Tibial nerve (tissue), 4 donors: ENCODE data around the gene SIPA1L2. TPM values are rescaled to one million over a fixed set of nuclear protein-coding genes. Genes with fewer than 3 reads are reported as not detected.

Source experiments
- DNase-seq, 2 donors: peaks; one replicate each; pipeline ENCODE4 v3.0.0-alpha.2; 2019; ENCODE audit warnings: low spot score in 2 of 2
- H3K27ac ChIP-seq, 4 donors: fragments of 200-600 bp; sonication (generic) in 3 of 4; one replicate each; pipeline ENCODE4 v1.5.1; 2017 to 2019; ENCODE audit warnings: mild to moderate bottlenecking in 1 of 4
- H3K27me3 ChIP-seq, 2 donors: fragments of 200-600 bp; sonication (generic) in 1 of 2; one replicate each; pipeline versions ENCODE4 v1.5.1 to v1.6.0; 2017 to 2019
- H3K36me3 ChIP-seq, 3 donors: fragments of 200-600 bp; sonication (generic); one replicate each; pipeline ENCODE4 v1.5.1; 2018 to 2019
- H3K4me1 ChIP-seq, 4 donors: fragments of 200-600 bp; sonication (generic) in 3 of 4; one replicate each; pipeline ENCODE4 v1.5.1; 2017 to 2019
- H3K4me3 ChIP-seq, 4 donors: fragments of 200-600 bp; sonication (generic) in 3 of 4; one replicate each; pipeline ENCODE4 v1.5.1; 2017 to 2019; ENCODE audit warnings: mild to moderate bottlenecking in 1 of 4, moderate library complexity in 1 of 4
- H3K9me3 ChIP-seq, 4 donors: fragments of 200-600 bp; sonication (generic) in 3 of 4; one replicate each; pipeline ENCODE4 v1.5.1; 2017 to 2019
- EP300 ChIP-seq, 2 donors: sonication (generic); formaldehyde crosslinking; IDR thresholded peaks; one replicate each; pipeline ENCODE4 v1.6.1; 2017; ENCODE audit warnings: antibody characterized with exemption in 2 of 2, mild to moderate bottlenecking in 1 of 2
- POLR2A ChIP-seq, 2 donors: fragments of 450-650 bp; IDR thresholded peaks; one replicate each; pipeline ENCODE4 v1.6.1; 2017; ENCODE audit warnings: antibody characterized with exemption in 2 of 2, mild to moderate bottlenecking in 2 of 2, moderate library complexity in 2 of 2
- WGBS, 2 donors: methylation state at CpG; one replicate each; pipeline ENCODE4 v1.1.5; 2018; 5-methylcytosine and 5-hydroxymethylcytosine counted together
- total RNA-seq, 4 donors: library from RNA; depleted of rRNA; stranded (reverse); fragments of >200 nt; gene quantifications; one replicate each; pipeline ENCODE4 v1.1.0, GENCODE V29; 2016
- TF ChIP-seq, protein P1 (sequence below), 5 experiments: fragments of 200-600 bp in 3 of 5; fragments of 450-650 bp in 2 of 5; sonication (generic) in 3 of 5; IDR thresholded peaks; one replicate each; pipeline ENCODE4 v1.5.1; 2016 to 2019; ENCODE audit warnings: antibody characterized with exemption in 5 of 5, mild to moderate bottlenecking in 3 of 5, moderate library complexity in 2 of 5

SIPA1L2 gene
- total RNA-seq, 4 donors from 2014 or later, result 29.8 to 56.4 (median 40.7) TPM

DNA sequence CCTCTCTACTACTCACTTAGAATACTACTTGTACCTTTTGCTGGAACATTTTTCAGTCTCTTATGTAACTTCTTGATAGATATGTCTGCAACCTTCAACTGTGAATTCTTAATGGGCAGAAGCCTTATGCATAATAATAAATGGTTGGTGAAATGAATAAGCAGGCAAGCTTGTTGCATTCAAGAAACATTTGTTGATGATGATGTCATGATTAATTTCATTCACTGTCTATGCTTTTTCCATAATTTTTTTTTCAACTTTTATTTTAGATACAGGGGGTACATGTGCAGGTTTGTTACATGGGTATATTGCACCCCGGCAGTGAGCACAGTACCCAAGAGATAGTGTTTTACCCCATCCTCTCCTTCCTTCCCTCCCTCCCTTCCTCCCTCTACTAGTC is 48.0 kb downstream of the SIPA1L2 start:
- 93 to 98% methylated on average over 1 of the region's 1 CpG for WGBS, 2 donors
- Histone ChIP-seq H3K4me1 (peaks cover 0 to 63% (median 15%) of the 10 kb centered on the region in 4 donors), H3K9me3 (no peaks in the 10 kb centered on the region), H3K4me3 (no peak overlapping the region), H3K27ac (peak overlapping the region in 2 of 4 donors; percentile 26 to 29), H3K36me3 (no peaks in the 10 kb centered on the region), H3K27me3 (no peaks in the 10 kb centered on the region)
- no peak for DNase-seq
- no peak for TF ChIP-seq EP300 (IDR thresholded peaks at IDR 0.05)
- TF ChIP-seq, protein P1, sequence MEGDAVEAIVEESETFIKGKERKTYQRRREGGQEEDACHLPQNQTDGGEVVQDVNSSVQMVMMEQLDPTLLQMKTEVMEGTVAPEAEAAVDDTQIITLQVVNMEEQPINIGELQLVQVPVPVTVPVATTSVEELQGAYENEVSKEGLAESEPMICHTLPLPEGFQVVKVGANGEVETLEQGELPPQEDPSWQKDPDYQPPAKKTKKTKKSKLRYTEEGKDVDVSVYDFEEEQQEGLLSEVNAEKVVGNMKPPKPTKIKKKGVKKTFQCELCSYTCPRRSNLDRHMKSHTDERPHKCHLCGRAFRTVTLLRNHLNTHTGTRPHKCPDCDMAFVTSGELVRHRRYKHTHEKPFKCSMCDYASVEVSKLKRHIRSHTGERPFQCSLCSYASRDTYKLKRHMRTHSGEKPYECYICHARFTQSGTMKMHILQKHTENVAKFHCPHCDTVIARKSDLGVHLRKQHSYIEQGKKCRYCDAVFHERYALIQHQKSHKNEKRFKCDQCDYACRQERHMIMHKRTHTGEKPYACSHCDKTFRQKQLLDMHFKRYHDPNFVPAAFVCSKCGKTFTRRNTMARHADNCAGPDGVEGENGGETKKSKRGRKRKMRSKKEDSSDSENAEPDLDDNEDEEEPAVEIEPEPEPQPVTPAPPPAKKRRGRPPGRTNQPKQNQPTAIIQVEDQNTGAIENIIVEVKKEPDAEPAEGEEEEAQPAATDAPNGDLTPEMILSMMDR (IDR thresholded peaks at IDR 0.05), result no peak
- no peak for TF ChIP-seq POLR2A (IDR thresholded peaks at IDR 0.05)

Other genes starting within 250 kb of the SIPA1L2 start
- gene MAP10, start 175.3 kb upstream of the SIPA1L2 start, total RNA-seq, result 1 to 10 TPM; 2.5 to 3.7 (median 3.2) TPM